CD4-positive, alpha-beta T cell treated with Interleukin-21 for 1 hour (primary cell): ENCODE measurements around the gene CARHSP1.

Source experiments
- DNase-seq: peaks from one replicate; pipeline ENCODE4 v3.0.0-alpha.2; 2020

The CARHSP1 gene

DNA sequence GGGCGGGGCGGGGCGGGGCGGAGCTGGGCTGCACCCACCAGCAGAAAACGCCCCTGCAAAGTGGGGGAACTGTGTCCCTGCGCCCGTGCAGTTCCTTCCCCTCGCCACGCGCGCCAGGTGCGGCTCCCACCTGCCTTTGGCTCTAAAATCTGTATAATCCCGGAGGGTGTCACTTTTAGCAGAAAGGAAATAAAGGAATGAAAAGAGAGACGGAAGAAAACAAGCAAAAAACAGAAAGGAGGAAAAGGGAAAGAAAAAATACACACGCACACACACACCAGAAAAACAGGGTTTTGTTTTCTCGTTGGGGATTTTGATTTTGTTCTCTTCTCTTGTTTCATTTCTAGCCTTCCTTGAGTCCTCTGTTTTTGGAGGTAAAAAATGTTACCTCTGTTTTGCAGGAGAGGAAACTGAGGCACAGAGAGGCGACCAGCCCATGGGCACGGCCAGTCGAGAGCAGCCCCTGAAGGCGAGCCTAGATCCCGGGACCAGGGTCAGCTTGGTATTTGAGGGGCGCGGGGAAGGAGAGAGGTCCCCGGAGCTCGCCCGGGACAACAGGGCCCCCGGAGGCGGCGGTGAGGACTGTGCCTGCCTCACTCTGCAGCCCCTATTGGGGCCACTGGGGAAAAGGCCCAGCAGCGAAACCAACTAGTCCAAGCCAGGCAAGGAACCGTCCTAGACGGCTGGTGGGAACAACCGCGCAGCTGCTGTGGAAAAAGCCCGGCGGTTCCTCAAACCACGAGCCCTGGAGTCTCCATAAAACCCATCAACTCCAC, 594 bp upstream of the CARHSP1 start:
- no peak for DNase-seq

GRCh38 chr16:8867932-8868415, 832 bp downstream of the CARHSP1 start:
- DNase-seq = peak; percentile 72

- DNase-seq = no peak
Observed at GRCh38 chr16:8867216-8867931, 1.4 kb downstream of the CARHSP1 start.

GRCh38 chr16:8866884-8867215, 2.0 kb downstream of the CARHSP1 start:
- no peak for DNase-seq

GRCh38 chr16:8866118-8866883, 2.5 kb downstream of the CARHSP1 start:
- no peak for DNase-seq

- no peak for DNase-seq
Observed at GRCh38 chr16:8865145-8865882, 3.5 kb downstream of the CARHSP1 start.

GRCh38 chr16:8864480-8865110, 4.2 kb downstream of the CARHSP1 start:
- DNase-seq = no peak

GRCh38 chr16:8863594-8864424, 5.0 kb downstream of the CARHSP1 start:
- no peak for DNase-seq

DNA sequence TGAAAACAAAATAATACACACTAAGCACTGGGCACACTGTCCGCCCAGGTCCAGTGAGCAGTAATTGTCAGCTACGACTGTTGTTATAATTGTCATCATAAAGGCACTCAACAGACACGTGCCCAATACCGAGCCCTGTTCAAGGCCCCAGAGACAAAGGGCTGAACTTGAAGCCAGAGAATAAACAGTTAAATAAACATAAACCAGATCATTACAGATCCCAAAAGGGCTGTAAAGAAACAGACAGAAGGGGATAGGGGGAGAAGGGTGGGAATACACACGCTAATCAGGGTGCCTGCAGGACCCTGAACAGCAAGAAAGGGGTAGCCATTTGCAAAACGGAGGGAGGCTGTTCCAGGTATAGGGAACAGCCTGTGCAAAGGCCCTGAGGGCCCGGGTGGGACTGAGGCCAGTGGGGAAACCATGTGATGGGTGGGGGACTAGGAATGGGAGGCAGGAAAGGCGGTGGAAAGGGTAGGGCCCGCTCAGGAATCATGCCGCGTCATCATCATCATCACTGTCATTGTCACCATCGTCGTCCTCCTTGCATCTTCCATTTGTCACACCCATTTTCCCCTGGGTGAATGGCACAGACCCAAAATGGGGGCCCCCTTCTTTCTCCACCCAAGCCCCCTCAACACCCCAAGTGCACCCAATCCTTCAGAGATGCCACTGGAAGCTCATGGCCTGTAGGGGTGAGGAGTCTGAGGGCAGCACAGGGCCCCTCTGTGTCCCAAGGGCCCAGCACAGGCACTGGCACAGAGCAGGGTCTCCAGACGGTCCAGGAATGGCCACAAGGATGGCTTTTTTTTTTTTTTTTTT, 6.3 kb downstream of the CARHSP1 start:
- no peak for DNase-seq

DNA sequence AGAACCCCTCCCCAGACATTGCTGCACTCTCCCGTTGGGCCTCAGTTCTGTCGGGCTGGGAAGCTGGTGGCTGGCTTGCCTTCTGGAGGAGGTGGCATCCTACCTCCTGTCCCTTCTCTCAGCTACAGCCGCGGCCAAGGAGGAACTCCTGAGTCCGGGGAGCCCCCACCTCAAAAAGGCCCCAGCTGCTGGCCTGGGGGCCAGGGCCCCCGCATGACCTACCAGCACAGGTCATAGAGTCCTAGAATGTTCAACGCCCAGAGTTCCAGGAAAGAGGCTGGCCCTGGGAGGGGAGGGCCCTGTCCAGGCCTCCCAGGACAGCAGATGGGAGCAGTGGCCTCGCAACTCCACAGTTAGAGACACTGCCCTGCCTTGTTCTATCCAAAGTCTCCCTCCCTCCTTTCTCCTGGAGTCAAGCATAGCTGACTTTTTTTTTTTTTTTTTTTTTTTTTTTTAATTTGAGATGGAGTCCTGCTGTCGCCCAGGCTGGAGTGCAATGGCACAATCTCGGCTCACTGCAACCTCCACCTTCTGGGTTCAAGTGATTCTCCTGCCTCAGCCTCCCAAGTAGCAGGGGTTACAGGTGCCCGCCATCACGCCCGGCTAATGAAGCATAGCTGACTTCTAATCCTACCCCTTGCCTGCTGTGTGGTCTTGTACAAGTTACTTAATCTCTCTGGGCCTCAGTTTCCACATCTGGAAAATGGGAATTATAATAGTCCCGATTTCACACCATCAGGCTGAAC, 7.1 kb downstream of the CARHSP1 start:
- no peak for DNase-seq

- DNase-seq = no peak
Observed at GRCh38 chr16:8859913-8860881, 8.6 kb downstream of the CARHSP1 start.

DNA sequence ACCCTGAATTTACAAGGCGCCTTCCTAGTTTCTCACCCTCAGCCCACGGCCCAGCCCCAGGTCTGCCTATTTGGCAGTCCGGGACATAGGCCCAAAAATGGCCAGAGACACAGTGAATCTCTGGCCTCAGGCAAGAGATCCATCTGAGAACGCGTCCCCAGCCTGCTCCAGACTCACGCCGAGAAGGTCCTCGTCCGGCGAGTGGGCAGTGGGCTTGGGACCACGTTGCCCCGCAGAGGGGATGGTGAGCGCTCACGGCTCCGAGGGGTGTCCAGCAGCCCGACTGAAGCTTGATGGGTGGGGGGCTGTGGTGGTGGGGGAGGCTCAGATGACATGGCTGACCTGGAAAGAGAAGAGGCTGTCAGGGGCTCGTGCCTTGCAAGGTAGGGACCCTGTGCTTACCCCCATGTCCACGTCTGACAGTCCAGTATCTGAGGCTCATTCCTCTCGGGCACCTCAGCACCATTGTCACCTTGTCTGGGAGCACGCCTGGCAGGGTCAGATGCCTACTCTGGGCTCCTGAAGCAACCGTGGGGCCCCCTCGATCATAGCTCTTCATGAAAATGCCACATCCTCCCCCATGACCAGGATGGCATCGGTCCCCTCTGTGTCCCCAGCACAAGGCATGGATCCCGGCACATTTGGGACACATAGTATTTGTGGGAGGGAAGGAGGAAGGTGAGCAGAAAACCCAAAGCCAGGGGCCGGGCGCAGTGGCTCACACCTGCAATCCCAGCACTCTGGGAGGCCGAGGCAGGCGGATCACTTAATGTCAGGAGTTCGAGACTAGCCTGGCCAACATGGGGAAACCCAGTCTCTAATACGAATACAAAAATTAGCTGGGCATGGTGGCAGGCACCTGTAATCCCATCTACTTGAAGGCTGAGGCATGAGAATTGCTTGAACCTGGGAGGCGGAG, 9.6 kb downstream of the CARHSP1 start:
- DNase-seq = no peak

DNA sequence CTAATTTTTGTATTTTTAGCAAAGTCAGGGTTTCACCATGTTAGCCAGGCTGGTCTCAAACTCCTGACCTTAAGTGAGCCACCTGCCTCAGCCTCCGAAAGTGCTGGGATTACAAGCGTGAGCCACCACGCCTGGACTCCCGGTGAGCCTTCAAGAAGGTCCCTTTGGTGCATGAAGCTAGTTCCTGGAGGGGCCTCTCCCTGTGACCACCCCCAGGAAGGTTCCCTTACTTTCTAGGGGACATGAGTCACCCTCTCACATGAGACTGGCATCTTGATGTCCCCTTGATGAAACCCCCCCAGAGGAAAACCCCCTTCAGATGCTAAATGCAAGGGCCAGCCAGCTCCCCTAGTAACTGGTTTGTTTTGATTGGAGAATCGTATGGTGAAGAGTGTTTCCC, 12.8 kb downstream of the CARHSP1 start:
- DNase-seq = no peak

DNA sequence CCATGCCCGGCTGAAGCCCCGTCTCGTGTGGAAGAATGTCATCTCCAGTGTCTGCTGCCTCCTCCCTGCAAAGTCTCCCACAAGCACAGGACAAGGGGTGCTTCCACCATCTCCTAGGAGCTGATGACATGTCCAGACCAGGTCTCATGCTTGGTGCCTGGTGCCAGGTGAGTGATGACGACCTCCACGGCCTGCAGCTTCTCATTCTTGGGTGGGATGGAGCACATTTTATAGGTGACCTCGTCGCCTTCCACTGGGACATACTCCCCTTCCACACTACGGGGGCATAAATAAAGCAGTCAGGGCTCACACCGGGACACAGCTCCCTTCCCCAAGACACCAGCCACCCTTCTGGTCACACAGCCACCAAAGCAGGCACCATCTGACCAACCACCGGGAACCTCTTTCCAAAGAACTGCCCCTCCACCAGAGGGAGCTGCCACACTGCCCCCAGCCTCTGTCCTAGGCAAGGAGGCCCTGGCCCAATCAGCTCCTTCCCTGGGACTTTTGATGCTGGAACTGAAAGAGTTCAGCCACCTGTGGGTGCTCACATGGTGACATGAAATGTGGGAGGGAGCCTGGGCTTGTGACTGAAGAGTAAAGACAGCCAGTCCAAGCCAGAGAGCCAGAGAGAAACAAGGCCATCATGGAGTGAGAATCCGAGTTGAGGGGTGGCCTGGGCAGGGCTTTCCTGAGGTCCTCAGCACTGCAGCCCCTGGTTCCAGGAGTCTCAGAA, 13.6 kb downstream of the CARHSP1 start:
- DNase-seq = no peak

DNA sequence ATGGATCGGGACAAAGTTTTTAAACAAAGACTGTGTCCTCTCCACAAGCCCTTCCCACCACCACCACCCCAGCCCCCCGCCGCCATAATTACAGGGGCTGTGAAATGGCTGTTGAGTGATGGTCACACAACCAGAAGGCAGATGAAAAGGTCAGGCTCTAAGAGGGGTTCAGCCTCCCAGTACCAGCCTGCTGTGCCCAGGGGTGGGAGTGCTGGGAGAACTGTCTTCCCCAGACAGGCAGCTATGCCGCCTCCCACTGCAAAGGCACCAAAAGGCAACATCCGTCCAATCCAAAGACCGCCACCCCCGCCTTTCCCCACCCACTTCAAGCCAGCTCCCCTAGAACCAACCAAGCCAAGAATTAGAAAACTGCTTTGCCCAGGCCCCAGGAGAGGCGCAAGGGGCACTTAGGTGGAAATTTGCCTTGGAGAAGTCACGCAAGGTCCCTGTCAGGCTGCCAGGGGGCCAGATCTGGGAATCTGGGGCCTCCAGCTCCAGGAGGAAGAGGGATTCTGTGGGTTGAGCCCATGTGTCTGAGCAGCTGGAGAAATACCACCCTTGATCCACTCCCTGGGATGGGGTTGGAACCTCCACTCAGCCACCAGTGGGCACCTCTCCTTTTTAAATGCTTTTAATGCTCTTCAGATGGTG, 14.4 kb downstream of the CARHSP1 start:
- no peak for DNase-seq

- DNase-seq = no peak
Observed at GRCh38 chr16:8853611-8854010, 15.2 kb downstream of the CARHSP1 start.
